Vagina (tissue), 2 donors: Measurements from ENCODE around the gene GGT7. TPM values are rescaled to one million over a fixed set of nuclear protein-coding genes. Genes with fewer than 3 reads are reported as not detected.

Experiments
- DNase-seq, 2 donors: peaks; one replicate each; pipeline ENCODE4 v3.0.0-alpha.2; 2017; ENCODE audit errors: extremely low spot score in 2 of 2
- H3K27ac ChIP-seq: fragments of 200-600 bp; sonication (generic); one replicate; pipeline ENCODE4 v1.5.1; 2019
- H3K27me3 ChIP-seq: fragments of 200-600 bp; sonication (generic); one replicate; pipeline ENCODE4 v1.5.1; 2019
- H3K36me3 ChIP-seq, 2 donors: fragments of 200-600 bp; sonication (generic); one replicate each; pipeline ENCODE4 v1.5.1; 2017 to 2019
- H3K4me1 ChIP-seq: fragments of 200-600 bp; sonication (generic); one replicate; pipeline ENCODE4 v1.5.1; 2019
- H3K4me3 ChIP-seq, 2 donors: fragments of 200-600 bp; sonication (generic); 1 replicate in 1 of 2; 2 replicates in 1 of 2; pipeline ENCODE4 v1.5.1; 2016 to 2019
- H3K9me3 ChIP-seq: fragments of 200-600 bp; sonication (generic); one replicate; pipeline ENCODE4 v1.5.1; 2019
- POLR2A ChIP-seq, 2 donors: fragments of 450-650 bp; IDR thresholded peaks; one replicate each; pipeline ENCODE4 v1.6.1; 2017; ENCODE audit warnings: antibody characterized with exemption in 2 of 2, mild to moderate bottlenecking in 2 of 2, moderate library complexity in 2 of 2
- POLR2AphosphoS5 ChIP-seq, 2 donors: sonication (generic); formaldehyde crosslinking; IDR thresholded peaks; one replicate each; pipeline ENCODE4 v1.9.0; 2017; ENCODE audit warnings: antibody characterized with exemption in 2 of 2, mild to moderate bottlenecking in 2 of 2, low read depth in 1 of 2; ENCODE audit not compliant: insufficient read depth in 1 of 2
- intact Hi-C: fragments of 100-400 bp; cut with DNase I; formaldehyde crosslinking; loops from one replicate; pipeline ENCODE4 v1.15.1; 2023
- total RNA-seq: library from RNA; depleted of rRNA; stranded (reverse); fragments of >200 nt; gene quantifications from one replicate; pipeline ENCODE4 v1.2.3, GENCODE V29; 2016
- TF ChIP-seq, protein P1 (sequence below), 3 experiments: fragments of 450-650 bp in 2 of 3; fragments of 200-600 bp in 1 of 3; sonication (generic) in 1 of 3; IDR thresholded peaks; one replicate each; pipeline ENCODE4 v1.5.1; 2017 to 2019; ENCODE audit warnings: antibody characterized with exemption in 3 of 3, mild to moderate bottlenecking in 2 of 3, moderate library complexity in 2 of 3

The GGT7 gene
- total RNA-seq, 1 donor from 2014 or later: 18.9 TPM

DNA sequence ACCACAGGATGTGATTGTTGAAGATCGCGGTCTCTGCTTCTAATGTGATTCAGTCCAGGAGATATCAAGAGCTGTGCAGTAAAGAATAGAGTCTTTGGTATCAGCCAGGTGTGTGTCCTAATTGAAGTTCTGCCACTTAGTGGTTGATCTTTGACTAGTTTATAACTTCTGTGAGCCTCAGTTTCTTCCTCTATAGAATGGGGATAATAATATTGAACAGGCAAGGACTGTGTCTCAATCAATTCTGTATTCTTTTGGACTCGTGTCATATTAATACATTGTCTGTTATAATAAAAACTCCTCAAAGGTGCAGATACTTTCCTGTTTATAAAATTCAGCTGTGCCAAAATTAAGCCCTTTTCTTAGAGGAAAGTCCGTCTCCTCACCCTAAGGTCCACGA is 24.1 kb downstream of the GGT7 start:
- Histone ChIP-seq H3K9me3 (no peaks in the 10 kb centered on the region), H3K4me3 (no peak overlapping the region), H3K27me3 (no peaks in the 10 kb centered on the region), H3K36me3 (peaks cover 0 to 22% of the 10 kb centered on the region in 2 donors), H3K27ac (no peak overlapping the region), H3K4me1 (no peaks in the 10 kb centered on the region)
- DNase-seq: no peak
- TF ChIP-seq POLR2AphosphoS5 (IDR thresholded peaks at IDR 0.05; ENCODE audit: insufficient read depth in 1 of 2, low read depth in 1 of 2) (no peak), POLR2A (IDR thresholded peaks at IDR 0.05) (no peak)
- TF ChIP-seq, protein P1, sequence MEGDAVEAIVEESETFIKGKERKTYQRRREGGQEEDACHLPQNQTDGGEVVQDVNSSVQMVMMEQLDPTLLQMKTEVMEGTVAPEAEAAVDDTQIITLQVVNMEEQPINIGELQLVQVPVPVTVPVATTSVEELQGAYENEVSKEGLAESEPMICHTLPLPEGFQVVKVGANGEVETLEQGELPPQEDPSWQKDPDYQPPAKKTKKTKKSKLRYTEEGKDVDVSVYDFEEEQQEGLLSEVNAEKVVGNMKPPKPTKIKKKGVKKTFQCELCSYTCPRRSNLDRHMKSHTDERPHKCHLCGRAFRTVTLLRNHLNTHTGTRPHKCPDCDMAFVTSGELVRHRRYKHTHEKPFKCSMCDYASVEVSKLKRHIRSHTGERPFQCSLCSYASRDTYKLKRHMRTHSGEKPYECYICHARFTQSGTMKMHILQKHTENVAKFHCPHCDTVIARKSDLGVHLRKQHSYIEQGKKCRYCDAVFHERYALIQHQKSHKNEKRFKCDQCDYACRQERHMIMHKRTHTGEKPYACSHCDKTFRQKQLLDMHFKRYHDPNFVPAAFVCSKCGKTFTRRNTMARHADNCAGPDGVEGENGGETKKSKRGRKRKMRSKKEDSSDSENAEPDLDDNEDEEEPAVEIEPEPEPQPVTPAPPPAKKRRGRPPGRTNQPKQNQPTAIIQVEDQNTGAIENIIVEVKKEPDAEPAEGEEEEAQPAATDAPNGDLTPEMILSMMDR (IDR thresholded peaks at IDR 0.05): no peak
- intact Hi-C loops: no loop called here

GRCh38 chr20:34843421-34843820 is 29.2 kb downstream of the GGT7 start:
- Histone ChIP-seq H3K4me3 (no peak overlapping the region), H3K9me3 (no peaks in the 10 kb centered on the region), H3K4me1 (no peaks in the 10 kb centered on the region), H3K27me3 (no peaks in the 10 kb centered on the region), H3K27ac (no peak overlapping the region), H3K36me3 (peaks cover 0 to 3% of the 10 kb centered on the region in 2 donors)
- TF ChIP-seq POLR2AphosphoS5 (IDR thresholded peaks at IDR 0.05; ENCODE audit: insufficient read depth in 1 of 2, low read depth in 1 of 2) (no peak), POLR2A (IDR thresholded peaks at IDR 0.05) (no peak)
- TF ChIP-seq, protein P1 (IDR thresholded peaks at IDR 0.05): no peak
- DNase-seq: no peak
- intact Hi-C loops: no loop called here

- Histone ChIP-seq H3K27ac (no peak overlapping the region), H3K27me3 (no peaks in the 10 kb centered on the region), H3K4me3 (no peak overlapping the region), H3K9me3 (no peaks in the 10 kb centered on the region), H3K4me1 (no peaks in the 10 kb centered on the region), H3K36me3 (no peaks in the 10 kb centered on the region)
- intact Hi-C loops: no loop called here
- TF ChIP-seq POLR2AphosphoS5 (IDR thresholded peaks at IDR 0.05; ENCODE audit: insufficient read depth in 1 of 2, low read depth in 1 of 2) (no peak), POLR2A (IDR thresholded peaks at IDR 0.05) (no peak)
- TF ChIP-seq, protein P1 (IDR thresholded peaks at IDR 0.05): no peak
- DNase-seq: no peak
These were observed 30.5 kb downstream of the GGT7 start for GRCh38 chr20:34842143-34842542.

DNA sequence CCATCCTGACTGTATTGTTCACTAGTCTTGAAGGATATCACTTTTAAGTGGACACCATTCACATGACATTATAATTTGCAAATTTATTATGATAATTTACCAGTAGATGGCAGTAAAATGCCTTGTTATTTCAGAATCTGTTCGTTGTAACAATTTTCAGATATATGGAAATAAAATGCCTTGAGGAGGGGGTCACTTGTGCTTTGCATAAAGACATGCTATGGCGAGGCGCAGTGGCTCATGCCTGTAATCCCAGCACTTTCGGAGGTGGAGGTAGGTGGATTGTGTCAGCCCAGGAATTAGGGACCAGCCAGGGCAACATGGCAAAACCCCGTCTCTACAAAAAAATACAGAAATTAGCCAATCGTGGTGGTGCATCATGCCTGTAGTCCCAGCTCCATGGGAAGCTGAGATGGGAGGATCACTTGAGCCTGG is 38.2 kb downstream of the GGT7 start:
- Histone ChIP-seq H3K27me3 (no peaks in the 10 kb centered on the region), H3K27ac (no peak overlapping the region), H3K9me3 (no peaks in the 10 kb centered on the region), H3K36me3 (no peaks in the 10 kb centered on the region), H3K4me3 (no peak overlapping the region), H3K4me1 (no peaks in the 10 kb centered on the region)
- intact Hi-C loops: no loop called here
- DNase-seq: no peak
- no peak for TF ChIP-seq POLR2AphosphoS5 (IDR thresholded peaks at IDR 0.05; ENCODE audit: insufficient read depth in 1 of 2, low read depth in 1 of 2)
- TF ChIP-seq POLR2A (IDR thresholded peaks at IDR 0.05): no peak
- TF ChIP-seq, protein P1 (IDR thresholded peaks at IDR 0.05): peak in 2 of 3 experiments; percentile 20 to 21

DNA sequence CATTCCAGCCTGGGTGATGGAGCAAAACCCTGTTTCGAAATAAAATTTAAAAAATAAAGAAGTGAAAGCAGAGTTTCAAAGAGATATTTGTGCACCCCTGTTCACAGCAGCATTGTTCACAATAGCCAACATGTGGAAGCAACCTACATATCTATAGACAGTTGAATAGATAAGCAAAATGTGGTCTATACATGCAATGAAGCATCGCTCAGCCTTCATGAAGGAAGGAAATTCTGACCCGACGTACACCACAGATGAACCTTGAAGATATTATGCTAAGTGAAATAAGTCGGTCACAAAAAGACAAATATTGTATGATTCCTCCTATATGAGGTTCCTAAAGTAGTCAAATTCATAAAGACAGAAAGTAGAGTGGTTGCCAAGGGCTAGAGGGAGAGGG is 40.7 kb downstream of the GGT7 start:
- no peaks in the 10 kb centered on the region for H3K36me3 ChIP-seq
- intact Hi-C loops: no loop called here
- DNase-seq: no peak
- H3K9me3 ChIP-seq: no peaks in the 10 kb centered on the region
- H3K4me3 ChIP-seq: no peak overlapping the region
- no peak for TF ChIP-seq POLR2A (IDR thresholded peaks at IDR 0.05)
- TF ChIP-seq, protein P1 (IDR thresholded peaks at IDR 0.05): no peak
- TF ChIP-seq POLR2AphosphoS5 (IDR thresholded peaks at IDR 0.05; ENCODE audit: insufficient read depth in 1 of 2, low read depth in 1 of 2): no peak
- H3K27me3 ChIP-seq: no peaks in the 10 kb centered on the region
- H3K4me1 ChIP-seq: no peaks in the 10 kb centered on the region
- no peak overlapping the region for H3K27ac ChIP-seq
